ENCODE measurements around the gene EXOC4.
"Not testable (repeated sequence)": the region's sequence is repeated elsewhere in the genome, so short reads cannot be mapped to it uniquely, and the experiment has no call there.

EXOC4 gene

DNA sequence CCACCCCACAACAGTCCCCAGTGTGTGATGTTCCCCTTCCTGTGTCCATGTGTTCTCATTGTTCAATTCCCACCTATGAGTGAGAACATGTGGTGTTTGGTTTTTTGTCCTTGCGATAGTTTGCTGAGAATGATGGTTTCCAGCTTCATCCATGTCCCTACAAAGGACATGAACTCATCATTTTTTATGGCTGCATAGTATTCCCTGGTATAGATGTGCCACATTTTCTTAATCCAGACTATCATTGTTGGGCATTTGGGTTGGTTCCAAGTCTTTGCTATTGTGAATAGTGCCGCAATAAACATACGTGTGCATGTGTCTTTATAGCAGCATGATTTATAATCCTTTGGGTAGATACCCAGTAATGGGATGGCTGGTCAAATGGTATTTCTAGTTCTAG lies 26.1 kb downstream of the EXOC4 start:
- DNase-seq = not testable (repeated sequence)

DNA sequence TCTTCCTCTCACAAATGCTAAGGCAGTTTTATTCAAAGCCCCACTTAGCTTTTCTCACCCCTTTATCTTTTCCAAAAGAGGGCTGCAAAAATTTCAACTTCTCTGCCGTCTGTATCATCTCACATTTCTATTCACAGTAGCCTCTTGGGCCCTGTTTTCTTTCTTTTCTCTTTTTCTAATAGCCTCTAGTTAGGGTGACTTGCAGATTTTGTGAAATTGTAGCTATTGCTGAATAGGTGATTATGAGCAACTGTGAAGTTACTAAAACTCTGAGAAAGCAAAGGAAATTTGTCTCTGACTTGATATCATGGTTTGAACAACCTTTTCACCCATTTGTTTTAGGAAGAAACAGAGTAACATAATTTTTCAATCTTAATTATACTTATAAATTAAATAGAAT lies 29.2 kb downstream of the EXOC4 start:
- no peak for DNase-seq

DNA sequence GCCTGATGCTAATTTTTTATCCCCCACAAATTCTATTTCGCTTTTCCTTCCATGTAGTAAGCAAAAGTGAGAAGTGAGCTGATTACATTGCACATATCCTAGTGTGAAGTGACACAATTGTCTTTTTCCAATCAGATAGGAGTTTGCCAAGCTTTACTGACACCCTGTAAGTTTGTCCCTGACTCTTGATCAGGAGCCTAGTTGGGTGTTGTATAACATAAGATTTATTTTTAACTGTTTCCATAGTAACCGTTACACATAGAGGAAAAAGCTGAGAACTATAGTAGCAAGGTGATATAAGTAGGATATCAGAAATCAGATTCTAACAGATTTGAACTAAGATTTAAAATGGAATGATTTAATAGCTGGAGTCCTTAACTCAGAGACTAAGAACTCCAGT lies 31.2 kb downstream of the EXOC4 start:
- DNase-seq = no peak

DNA sequence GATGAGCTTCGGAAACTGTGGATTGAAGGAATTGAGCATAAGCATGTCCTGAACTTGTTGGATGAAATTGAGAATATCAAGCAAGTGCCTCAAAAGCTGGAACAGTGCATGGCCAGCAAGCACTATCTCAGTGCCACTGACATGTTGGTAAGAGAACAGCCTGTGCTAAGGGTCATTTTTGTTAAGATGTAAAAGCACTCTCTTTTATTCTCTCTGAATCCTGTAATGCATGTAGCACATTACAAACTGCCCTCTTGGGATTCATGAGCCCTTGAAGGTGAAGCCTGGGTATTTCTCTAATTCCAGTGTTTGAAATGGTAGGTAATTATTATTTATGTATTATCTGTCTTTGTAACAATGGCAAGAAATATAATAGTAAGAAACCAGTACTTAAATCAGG lies 36.1 kb downstream of the EXOC4 start:
- DNase-seq = no peak

DNA sequence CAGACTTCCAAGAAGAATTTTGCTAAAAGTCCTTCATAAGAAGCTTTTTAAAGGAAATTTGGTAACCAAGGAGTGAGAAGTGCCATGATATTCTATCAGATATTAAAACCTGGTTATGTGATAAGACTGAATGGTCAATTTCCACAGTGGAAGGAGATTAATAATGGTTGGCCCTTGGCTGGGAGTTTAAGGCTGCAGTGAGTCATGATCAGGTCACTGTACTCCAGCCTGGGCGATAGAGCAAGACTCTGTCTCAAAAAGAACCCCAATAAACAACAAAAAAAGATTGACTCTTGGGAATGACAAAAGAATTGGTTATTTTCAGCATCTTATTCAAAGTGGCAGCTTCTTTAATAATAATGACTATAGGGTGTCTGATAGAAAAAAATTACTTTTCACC lies 37.2 kb downstream of the EXOC4 start:
- no peak for DNase-seq

DNA sequence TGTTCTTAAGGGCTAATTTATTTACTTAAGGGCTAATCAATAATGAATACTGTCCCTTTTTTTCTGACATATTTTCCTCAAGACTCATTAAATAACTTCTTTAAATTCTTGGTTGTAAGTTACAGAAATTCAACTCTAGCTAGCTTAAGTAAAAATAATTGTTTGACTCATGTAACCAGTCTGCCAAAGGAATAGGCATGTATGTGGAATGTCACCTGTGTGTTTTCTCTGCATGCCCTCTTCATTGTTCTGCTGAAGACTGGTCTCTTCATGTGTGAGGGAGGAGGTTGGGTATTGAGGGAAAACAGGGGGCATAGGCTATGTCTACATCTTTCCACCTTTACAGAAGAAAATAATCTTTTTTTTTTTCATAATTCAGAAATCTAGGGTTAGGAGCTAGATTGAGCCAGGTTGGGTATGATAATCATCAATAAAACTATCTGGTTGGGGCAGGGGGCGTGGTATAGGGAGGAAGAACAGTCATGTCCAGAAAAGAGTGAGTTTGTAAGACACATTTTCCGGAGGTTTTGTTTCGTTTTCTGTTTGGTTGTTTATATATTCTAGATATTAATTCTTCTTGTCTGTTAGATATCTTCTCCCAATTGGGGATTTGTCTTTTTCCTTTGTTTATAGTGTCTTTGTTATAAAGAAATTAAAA lies 37.9 kb downstream of the EXOC4 start:
- no peak for DNase-seq

DNA sequence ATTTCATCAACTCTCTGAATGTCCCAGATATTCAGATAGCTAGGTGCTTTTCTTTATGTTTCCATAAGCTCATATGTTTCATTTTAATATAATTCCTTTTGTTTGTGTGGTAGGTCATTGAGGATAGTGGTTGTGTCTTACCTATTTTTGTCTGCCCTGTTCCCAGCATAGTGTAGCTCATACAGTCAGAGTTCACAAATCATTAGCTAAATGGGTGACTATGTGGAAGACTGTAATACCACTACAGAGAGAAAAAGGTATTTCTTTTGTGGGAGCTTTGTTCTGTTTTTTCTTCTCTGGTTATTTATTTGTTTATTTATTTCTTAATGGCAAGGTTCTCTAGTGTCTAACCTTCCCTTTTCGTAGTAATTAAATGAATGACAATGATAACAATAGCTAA lies 39.8 kb downstream of the EXOC4 start:
- no peak for DNase-seq

DNA sequence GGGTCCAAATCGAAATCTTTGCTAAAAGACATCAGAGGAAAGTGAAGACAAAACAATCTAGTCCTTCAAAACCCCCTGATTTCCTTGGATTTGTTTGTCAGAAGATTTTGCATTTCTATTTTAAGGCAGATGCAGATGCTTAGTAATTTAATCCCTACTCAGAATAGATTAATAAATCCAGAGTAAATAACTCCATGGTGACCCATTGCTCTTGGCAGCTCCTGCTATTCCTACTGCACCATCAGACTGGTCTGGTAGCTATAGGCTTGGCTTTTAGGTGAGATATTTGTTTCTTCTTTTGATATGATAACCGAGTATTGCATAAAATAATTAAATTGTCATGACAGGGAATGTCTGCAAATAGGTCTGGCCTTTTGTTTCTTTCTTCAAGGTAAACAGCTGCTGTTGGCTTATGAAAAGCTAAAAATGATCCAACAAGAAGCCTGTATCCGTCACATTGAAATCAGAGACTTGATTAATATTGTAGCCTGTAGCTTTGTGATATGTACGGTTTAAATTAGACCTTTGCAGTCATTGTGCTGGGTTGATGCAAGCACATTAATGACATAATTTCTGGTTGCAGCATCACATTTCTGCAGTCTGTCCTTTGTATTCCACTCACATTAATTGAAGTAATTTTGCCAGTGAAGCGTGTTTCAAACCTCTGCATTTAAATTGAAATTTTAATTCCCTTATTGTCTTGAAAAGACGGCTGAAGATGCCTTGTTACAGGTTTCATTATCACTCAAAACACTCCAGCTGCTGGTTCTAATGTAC lies 40.7 kb downstream of the EXOC4 start:
- peak; percentile 23 for DNase-seq

DNA sequence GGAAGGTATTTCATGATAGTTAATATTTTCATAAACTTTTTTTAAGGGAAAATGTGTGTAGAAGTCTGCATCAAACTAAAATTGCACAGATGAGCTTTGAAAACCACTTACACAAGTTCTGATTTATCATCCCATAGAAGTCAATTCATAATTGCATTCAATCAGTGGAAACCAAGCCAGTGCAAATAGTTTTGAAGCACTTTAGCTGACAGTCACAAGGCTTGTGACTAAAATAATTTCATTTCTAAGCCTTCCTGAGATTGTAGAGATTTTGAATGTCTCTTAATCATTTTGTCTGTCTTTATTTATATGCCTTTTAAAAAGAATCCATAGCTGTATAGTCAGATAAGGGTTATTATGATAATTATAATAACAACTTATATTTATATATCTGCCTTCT lies 41.4 kb downstream of the EXOC4 start:
- DNase-seq = no peak

DNA sequence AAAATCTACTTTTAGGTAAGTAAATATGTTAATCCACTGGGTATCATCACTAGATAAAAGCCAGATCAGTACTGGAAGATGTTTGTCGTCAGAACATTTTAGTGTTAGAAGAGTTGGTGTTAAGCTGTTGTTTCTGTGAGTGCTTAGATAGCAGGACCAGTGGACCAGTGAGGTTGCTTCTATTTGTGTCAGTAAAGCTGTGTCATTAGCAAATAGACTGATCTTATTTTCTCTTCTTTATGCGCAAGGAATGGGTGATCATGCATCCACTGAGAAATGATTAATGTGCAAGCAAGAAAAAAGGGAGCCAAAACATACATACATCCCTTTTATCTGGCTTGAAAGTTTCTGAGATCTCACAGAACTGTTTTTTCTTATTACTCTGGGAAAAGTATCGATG lies 42.6 kb downstream of the EXOC4 start:
- no peak for DNase-seq

DNA sequence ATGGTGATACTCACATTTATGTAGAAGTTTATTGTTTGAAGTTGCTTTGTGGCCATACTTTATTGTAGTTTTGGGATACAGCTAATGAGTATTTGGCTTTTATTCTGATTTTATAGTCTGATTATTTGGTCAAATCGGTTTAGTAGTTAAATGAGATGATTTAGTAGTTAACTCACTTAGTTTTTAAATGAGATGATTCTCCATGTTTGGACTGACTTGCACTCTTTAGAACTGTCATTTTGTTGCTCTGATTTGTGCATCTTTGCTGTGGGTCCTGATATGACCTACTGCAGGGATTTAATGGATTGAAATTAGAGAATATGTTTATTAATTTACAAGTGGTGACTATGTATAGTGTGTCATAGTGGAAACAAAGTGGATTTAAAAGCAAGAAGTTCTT lies 44.2 kb downstream of the EXOC4 start:
- no peak for DNase-seq

DNA sequence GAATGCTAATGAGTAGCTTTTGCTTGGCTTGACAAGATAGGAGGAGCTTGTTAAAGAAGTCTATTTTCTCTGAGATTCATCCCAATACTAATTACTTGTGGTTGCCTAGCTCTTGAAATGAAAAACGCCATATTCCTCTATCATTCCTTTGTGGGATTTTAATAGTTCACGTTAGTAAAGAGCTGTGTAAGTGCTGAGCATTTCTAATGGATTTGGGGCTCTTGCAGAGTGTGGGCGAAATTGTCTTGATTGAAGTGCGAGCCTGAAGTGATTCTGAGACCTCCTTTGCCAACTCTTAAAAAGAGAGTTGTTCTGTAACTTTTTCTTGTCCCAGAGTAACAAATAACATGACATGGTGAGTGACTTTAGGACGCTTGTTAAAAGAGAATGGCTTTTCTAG lies 45.2 kb downstream of the EXOC4 start:
- peak; percentile 53 for DNase-seq

DNA sequence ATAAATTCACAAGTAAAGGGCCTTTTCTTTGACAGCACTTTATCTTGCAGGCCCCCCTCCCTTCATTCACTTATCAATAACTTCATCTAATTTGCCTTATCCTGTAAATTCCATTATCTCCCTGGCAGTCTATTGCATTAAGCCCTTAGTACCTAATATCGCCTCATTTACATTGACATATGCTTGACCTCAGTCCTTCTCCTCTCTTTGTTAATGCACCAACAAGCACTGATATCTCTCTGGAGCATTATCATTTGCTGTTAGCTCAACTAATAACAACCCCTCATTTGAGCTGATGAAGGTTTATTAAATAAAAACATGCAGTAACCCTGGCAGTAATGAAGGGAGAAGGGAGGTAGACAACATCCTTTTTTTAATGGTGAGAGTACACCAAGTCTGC lies 46.8 kb downstream of the EXOC4 start:
- DNase-seq = no peak

DNA sequence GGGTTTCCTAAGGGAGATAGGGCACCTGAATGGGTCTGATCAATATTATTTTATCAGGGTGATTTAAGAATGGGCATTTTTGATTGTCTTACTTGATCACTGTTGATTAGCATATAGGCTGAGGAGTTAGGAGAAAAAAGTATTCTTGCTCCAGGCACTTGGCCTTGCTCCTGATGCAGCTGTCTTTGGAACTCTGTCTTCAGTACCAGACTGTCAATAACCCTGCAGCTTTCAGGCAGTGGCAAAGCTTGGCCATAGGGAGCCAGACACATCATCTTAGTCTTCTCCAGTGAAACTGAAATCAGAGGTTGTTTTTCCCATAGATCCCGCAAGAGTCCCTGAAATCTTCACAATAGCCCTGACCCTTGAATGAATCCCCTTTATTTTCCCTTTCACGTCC lies 47.2 kb downstream of the EXOC4 start:
- DNase-seq = no peak

DNA sequence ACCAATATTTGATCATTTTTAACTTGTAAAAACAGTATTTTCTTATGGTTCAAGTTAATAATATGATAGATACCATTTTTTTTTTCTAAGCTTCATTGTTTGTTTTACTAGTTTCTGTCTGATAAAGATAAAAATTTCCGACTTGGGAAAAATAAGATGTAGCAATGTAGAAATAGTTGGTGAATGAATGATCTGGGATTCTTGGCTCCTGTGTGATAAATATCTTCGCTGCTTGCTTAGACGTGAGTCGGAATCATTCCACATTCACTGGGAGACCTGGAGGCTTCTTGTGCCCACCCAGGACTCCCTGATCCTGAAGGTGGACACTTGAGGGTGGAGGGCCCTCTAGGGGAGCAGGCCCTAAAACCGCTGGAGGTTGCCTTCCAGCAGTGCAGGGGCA lies 47.9 kb downstream of the EXOC4 start:
- no peak for DNase-seq

DNA sequence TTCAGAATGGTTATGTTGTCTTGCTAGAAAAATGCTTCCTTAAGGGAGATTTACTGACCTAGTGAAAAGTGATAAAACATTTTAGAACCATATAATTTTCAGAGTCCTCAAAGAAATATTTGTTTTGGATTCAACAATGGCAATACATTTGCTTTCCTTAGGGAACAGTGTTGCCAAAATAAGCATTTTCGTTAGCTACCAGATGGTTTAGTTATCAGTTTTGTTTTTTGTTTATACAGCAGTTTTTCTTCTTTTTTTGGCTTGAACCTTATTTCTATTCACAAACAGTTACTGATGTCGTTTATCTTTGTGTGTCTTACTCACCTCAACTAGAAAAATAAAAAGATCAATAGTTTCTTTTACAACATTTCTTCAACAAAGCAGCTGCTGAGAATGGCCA lies 48.6 kb downstream of the EXOC4 start:
- no peak for DNase-seq

DNA sequence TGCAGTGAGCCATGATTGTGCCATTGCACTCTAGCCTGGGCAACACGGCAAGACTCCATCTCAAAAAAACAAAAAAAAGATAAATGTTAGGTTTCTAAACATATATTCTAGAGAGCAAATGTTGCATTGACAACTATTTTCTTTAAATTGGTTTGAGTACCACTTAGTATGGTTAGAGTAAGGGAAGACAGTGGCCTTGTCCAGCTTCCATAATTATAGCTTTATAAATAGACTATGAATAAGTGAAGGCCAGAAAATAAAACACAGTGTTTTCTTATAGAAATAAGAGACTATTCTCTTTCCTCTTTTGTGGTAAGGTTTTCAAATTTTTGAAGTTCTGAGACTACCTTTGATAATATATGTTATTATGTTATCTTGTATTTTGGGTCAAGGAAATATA lies 50.5 kb downstream of the EXOC4 start:
- no peak for DNase-seq

DNA sequence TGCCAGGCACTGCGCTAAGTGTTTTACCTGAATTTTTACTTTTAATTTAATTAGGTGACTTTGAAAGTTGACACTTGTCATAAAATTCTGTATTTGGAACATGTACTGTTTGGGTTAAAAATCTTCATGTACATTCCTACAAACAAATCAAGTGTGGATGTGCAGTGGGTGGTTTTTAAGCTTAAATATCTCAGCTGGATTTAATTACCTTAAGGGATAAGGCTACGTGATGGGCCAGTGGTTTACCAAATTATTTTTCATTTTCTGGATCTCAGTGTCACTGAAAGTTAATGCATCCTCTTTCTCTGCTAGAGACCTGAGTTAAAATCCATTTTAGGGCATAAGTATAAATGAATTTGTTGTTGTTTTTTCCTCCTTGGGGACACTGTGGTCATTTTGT lies 51.1 kb downstream of the EXOC4 start:
- no peak for DNase-seq

DNA sequence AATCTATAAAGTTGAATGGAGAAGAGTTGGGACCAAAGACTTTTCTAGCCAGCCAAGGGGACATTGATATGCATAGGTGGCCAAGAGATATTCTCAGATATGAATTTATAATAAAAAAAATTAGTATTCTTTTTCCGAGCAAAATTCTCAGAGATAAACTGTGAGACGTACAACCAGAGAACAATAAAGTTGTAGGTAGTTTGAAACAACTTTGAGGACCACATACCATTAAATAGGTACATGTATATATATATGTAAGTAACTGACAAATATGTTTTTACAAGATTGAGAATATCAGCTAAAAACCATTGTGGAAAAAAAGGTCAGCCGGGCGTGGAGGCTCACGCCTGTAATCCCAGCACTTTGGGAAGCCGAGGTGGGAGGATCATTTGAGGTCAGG lies 56.5 kb downstream of the EXOC4 start:
- DNase-seq = no peak

DNA sequence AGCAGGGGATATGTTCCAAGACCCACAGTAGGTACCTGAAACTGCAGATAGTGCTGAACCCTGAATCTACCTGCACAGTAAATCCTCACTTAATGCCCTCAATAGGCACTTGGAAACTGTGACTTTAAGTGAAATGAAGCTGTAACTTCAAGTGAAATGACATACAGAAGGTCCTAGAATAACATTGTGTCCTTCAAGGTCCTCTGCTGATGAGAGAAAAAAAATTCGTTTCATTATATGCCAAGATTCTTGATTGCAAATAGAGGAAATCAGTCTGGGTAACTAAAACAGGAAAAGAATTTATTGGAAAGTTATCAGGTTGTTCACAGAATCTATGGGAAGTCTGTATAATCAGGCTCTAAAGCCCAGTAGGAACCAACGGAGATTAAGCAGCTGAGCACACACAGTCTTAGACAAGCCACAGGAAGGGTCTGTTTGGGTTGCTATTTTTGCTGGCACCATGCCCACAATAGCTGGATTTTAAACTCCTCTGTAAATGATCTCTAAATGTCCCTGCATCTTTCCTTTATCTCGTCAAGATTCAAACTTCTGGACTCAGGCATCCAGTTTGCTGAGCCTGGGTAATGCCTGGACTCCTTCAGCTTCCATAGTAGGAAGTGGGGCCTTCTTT lies 57.5 kb downstream of the EXOC4 start:
- peak; percentile 15 for DNase-seq

DNA sequence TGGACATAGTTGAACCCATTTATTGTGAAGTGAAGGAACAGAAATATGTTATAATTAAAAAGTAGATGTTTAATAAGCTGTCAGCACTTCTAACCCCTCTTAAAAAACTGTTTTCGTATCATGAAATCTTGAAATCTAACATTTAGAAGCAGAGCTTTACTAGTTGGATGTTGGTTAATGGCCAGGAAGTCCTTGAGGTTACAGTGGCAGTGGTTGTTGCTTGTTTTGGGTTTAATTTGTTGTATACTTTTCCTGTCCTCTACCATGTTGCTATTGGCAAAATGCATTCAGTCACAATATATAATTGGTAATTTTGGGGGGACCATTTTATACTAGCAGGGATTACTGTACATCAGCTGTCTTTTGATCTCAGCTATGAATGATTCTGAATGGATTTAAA lies 60.7 kb downstream of the EXOC4 start:
- no peak for DNase-seq

DNA sequence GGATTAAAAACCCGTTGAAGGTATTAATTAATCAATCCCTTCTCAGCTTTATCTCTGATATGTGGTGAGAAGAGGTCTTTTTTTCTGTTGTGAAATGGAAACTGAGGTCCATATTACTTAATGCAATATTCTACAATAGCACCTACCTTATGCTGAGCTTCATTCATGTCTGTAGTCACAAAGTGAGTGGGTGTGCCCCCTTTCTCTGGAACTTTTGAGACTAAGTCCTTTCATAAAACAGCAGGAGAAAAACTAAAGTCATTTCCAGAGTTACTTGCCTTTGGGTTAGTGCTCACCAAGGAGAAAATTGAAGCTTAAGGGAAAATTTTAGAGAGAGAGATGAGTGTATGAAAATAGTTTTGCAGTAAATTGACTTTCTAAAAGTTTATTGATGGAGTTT lies 61.2 kb downstream of the EXOC4 start:
- DNase-seq = no peak

DNA sequence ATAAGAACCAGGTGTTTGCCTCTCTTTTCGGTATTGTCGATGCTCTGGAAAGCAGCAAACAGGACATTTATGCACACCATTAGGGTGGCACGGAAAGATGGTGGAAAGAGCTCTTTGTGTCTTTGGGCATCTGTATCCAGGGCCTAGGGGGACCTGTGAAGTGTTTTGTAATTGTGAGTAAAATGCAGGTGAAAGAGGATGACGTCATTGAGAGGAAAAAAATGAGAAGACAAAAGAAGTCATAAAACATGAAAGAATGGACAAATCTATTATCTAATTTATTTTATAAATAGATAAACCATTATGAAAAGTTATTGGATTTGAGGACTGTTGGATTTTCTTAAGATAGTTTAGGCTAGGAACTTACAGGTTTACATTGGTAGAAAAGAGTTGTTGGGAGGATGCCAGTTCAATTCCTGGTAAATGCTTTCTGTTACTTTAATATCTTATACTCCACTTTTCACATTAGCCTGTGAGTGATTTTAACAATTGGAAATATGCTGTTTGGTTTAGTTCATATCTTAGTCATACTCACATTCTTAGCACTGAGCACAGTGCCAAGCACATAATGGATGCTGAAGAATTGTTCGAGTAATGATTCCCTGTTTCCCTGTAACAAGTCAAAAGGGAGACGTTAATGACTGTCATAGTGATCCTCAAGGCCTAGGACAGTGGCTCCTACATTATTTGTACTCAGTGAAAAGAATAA lies 62.6 kb downstream of the EXOC4 start:
- no peak for DNase-seq

DNA sequence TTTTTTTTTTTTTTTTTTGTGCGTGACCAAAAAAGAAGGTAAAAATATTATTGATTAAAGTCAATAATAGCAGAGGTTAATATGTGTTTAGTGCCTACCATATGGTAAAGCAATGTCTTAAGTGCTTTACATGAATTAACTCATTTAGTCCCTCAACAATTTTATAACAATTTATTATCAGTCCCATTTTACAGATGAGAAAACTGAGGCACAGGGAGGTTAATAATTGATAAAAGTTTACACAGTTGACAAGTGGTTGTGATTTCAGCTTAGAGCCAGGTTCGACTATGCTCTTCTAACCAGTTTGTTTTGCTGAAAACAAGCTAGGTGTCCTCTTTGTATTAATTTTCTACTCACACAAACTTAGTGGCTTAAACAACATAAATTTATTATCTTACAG lies 67.0 kb downstream of the EXOC4 start:
- no peak for DNase-seq

Measured in DMS79 treated with DMSO at 0.1 percent for 48 hours (cell line).